ENCODE data around the gene ANAPC13.

The ANAPC13 gene

GRCh38 chr3:134485718-134486576 is at the start of gene ANAPC13, which contains the start of gene CEP63:
TSS of gene ANAPC13 (minus strand) at chr3:134485985. CDS start at chr3:134482904, 3,081 bp downstream.
TSS of gene CEP63 (plus strand) at chr3:134486057. CDS start at chr3:134495321, 9,264 bp downstream.
- peak; percentile 82 for DNase-seq

GRCh38 chr3:134535186-134535970 is 49.6 kb upstream of the ANAPC13 start:
- no peak for DNase-seq

- no peak for DNase-seq
These were observed 47.7 kb upstream of the ANAPC13 start for GRCh38 chr3:134533493-134533892.

DNA sequence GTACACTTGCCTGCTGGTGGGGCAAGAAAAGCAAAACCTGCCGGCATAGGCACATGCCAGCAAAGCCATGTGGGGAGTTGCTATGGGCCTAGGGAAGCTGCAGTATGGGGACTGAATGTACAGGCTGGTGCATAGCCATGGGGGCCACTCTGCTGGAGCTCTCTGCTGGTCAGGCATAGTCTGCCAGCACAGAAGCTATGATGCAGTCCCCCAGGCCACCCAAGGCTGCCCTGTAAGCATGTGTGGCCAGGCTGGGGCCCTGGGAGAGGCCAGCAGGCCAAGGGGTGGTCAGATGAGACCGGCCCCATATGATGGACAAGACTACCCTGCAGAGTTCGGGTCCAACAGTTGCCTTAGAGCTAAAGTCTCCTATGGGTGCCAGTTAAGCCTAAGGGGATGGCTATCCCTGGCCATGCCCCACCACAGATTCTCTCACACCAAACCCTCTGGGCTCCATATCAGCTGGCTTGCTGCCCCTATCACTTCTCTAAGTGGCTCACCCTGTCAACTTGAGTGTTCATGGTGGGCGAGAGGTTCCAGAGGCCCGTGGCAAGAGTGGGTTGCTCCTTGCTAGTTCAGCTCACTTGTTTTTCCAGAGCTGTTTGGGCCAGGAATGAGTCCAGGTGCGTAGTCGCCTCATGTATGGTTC is 41.9 kb upstream of the ANAPC13 start:
- no peak for DNase-seq

DNA sequence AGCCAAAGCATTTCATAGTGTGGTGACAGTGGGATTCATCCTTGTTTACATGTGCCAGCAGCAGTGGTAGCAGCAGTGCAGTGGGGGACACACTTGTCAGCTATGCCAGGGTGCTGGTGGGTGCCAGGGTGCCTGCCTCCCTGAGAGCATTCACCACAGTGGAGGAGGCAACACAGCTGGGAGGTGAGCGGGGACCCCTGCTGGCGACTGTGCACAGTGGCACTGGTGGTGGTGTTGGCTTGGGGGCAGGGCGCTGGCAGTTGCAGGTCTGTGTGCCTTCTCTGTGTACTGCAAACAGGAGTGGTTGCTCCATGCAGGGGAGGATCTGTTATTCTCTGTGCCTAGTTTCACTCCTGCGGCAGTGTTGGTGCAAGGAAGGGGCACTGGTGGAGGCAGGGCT is 41.3 kb upstream of the ANAPC13 start:
- no peak for DNase-seq

GRCh38 chr3:134526319-134526718 is 40.5 kb upstream of the ANAPC13 start:
- no peak for DNase-seq

DNA sequence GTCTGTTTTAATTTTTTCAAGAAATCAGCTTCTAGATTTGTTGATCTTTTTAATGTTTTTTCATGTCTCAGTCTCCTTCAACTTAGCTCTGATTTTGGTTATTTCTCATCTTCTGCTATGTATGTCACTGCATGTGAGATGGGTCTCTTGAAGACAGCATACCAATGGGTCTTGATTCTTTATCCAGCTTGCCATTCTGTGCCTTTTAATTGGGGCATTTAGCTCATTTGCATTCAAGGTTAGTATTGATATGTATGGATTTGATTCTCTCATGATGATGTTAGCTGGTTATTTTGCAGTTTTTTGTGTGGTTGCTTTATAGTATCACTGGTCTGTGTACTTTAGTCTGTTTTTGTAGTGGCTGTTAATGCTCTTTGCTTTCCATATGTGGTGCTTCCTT is 39.5 kb upstream of the ANAPC13 start:
- DNase-seq, result no peak

- no peak for DNase-seq
These were observed 36.8 kb upstream of the ANAPC13 start for GRCh38 chr3:134522541-134522940.

GRCh38 chr3:134517791-134518190 is 32.0 kb upstream of the ANAPC13 start:
- no peak for DNase-seq

DNA sequence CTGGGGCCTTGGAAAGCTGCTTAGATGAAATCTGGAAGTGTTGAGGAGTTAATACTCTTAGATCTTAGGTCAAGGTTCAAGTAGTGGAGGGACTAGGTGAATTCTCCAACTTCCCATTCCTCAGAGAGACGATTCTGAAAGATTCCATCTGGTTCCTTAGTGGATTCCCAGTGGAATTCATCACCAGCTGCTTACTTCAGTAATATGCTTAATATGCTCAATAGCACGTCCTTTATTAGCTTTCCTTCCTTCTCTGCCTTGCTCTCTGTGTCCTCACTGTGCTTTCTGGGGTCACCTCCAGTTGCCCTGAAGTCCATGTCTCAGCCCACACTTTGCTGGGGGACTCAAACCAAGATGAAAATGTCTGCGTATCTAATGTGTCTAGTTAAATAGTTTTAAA is 31.1 kb upstream of the ANAPC13 start:
- DNase-seq, result no peak

- no peak for DNase-seq
These were observed 25.7 kb upstream of the ANAPC13 start for GRCh38 chr3:134511500-134511899.

GRCh38 chr3:134505485-134505884 is 19.7 kb upstream of the ANAPC13 start:
- no peak for DNase-seq

GRCh38 chr3:134504132-134504531 is 18.3 kb upstream of the ANAPC13 start:
- no peak for DNase-seq

DNA sequence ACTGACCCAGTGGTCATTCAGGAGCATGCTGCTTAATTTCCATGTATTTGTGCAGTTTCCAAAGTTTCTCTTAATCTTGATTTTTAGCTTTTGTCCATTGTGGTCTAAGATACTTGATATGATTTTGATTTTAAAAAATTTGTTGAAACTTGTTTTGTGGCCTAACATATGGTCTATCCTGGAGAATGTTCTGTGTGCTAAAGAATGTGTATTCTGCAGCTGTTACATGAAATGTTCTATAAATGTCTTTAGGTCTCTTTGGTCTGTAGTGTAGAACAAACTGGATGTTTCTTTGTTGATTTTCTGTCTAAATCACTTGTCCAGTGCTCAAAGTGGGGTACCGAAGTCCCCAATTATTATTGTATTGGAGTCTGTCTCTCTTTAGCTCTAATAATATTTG is 17.5 kb upstream of the ANAPC13 start:
- no peak for DNase-seq

GRCh38 chr3:134496471-134497071 is 10.8 kb upstream of the ANAPC13 start:
- DNase-seq, result no peak

GRCh38 chr3:134495980-134496379 is 10.2 kb upstream of the ANAPC13 start:
- DNase-seq, result no peak

DNA sequence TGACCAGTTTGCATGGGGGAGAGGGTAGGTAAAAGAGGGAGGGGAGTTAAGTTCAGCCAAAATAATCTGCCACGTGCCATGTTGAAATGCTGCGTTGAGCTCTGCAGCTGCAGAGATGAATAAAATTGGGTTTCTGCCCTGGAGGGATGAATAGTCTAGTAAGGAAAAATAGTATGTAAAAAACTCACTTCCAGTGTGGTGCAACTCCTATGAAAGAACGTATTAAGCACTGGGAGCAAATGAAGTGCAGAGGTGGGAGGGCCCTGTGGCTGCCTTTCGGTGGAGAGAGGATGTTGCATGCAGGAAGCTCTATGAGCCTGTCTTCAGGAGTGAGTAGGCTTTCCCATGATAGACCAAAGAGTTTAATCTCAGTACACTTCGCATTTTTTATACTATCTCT is 8.7 kb upstream of the ANAPC13 start:
- DNase-seq, result no peak

GRCh38 chr3:134487406-134487805 is 1.6 kb upstream of the ANAPC13 start:
- peak; percentile 30 for DNase-seq

DNA sequence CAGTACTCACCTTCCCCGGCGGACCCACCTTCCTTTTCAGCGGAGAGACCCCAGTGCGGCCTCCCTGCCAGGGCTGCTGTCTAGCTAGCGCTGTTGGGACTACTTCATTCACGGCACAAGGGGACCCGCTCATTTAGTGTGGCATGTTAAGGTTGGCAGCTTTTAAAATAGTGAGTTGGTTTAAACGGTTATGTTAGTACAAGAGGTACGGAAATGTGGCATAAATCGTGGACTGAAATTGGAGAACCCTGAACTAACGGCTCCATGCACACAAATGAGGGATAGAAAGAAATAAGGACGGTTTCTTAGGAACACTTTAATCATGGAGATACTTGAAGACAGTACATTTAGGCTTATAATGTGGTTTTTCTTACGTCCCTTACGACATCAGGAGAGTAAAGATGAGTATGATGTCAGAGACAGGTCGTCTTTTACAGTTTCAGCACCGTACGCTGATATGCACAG is 824 bp upstream of the ANAPC13 start:
- no peak for DNase-seq

- DNase-seq, result no peak
These were observed 589 bp downstream of the ANAPC13 start for GRCh38 chr3:134485075-134485717.

- no peak for DNase-seq
These were observed 2.4 kb downstream of the ANAPC13 start for GRCh38 chr3:134483195-134483900.

DNA sequence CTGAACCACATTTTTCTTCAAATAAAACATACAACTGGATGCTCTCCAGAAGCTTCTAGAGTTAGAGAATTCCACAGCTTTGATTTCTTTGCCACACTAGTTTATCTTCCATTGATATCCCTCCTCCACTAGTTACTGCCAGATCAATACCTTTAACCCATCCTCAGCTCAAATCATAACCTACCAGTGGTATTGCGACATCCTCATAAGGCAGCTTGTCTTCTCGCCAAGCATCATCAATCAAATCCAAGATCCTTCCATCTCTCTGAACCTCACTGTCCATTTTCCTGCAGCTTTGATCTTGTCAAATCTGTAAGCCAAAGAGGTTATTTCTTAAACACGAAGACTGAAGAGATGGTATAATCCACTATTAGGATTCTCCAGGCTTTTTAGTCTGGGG is 3.2 kb downstream of the ANAPC13 start:
- no peak for DNase-seq
